Suprapubic skin (tissue), 4 donors: ENCODE data around the gene ASS1. TPM values are rescaled to one million over a fixed set of nuclear protein-coding genes. Genes with fewer than 3 reads are reported as not detected.

Experiments
- DNase-seq, 2 donors: peaks; one replicate each; pipeline ENCODE4 v3.0.0-alpha.2; 2019; ENCODE audit warnings: low spot score in 2 of 2
- H3K27ac ChIP-seq: fragments of 200-600 bp; sonication (generic); one replicate; pipeline ENCODE4 v1.5.1; 2019
- H3K27me3 ChIP-seq: fragments of 200-600 bp; sonication (generic); one replicate; pipeline ENCODE4 v1.5.1; 2019
- H3K36me3 ChIP-seq: fragments of 200-600 bp; sonication (generic); one replicate; pipeline ENCODE4 v1.5.1; 2019
- H3K4me1 ChIP-seq: fragments of 200-600 bp; sonication (generic); one replicate; pipeline ENCODE4 v1.5.1; 2019
- H3K4me3 ChIP-seq: fragments of 200-600 bp; sonication (generic); one replicate; pipeline ENCODE4 v1.5.1; 2019; ENCODE audit warnings: mild to moderate bottlenecking
- H3K9me3 ChIP-seq: fragments of 200-600 bp; sonication (generic); one replicate; pipeline ENCODE4 v1.5.1; 2019
- CTCF ChIP-seq, 2 donors: fragments of 200-600 bp in 1 of 2; fragments of 450-650 bp in 1 of 2; sonication (generic) in 1 of 2; IDR thresholded peaks; one replicate each; pipeline ENCODE4 v1.5.1; 2016 to 2019; ENCODE audit warnings: antibody characterized with exemption in 2 of 2, mild to moderate bottlenecking in 1 of 2, moderate library complexity in 1 of 2
- EP300 ChIP-seq: sonication (generic); formaldehyde crosslinking; IDR thresholded peaks from one replicate; pipeline ENCODE4 v1.6.1; 2017; ENCODE audit warnings: antibody characterized with exemption
- POLR2A ChIP-seq, 2 donors: fragments of 450-650 bp; IDR thresholded peaks; one replicate each; pipeline ENCODE4 v1.6.1; 2017; ENCODE audit warnings: antibody characterized with exemption in 2 of 2, mild to moderate bottlenecking in 2 of 2, moderate library complexity in 2 of 2
- POLR2AphosphoS5 ChIP-seq, 3 donors: sonication (generic); formaldehyde crosslinking; IDR thresholded peaks; one replicate each; pipeline ENCODE4 v1.6.1; 2017; ENCODE audit warnings: antibody characterized with exemption in 3 of 3
- WGBS: methylation state at CpG from one replicate; pipeline ENCODE4 v1.1.5; 2018; 5-methylcytosine and 5-hydroxymethylcytosine counted together
- total RNA-seq, 4 donors: library from RNA; depleted of rRNA; stranded (reverse); fragments of >200 nt; gene quantifications; one replicate each; pipeline ENCODE4 v1.1.0, GENCODE V29; 2016

The ASS1 gene
- total RNA-seq, 4 donors from 2014 or later = 107 to 225 (median 163) TPM

GRCh38 chr9:130419521-130420035 is 25.2 kb upstream of the ASS1 start:
- Histone ChIP-seq H3K4me3 (no peak overlapping the region), H3K36me3 (no peaks in the 10 kb centered on the region), H3K27me3 (peaks cover 15% of the 10 kb centered on the region), H3K9me3 (no peaks in the 10 kb centered on the region), H3K4me1 (no peaks in the 10 kb centered on the region), H3K27ac (no peak overlapping the region)
- WGBS = 88% methylated on average over 8 of the region's 8 CpGs
- TF ChIP-seq EP300 = no peak
- no peak for TF ChIP-seq POLR2A (IDR thresholded peaks at IDR 0.05)
- no peak for TF ChIP-seq POLR2AphosphoS5 (IDR thresholded peaks at IDR 0.05)
- TF ChIP-seq CTCF (IDR thresholded peaks at IDR 0.05) = no peak
- no peak for DNase-seq

- no peak for TF ChIP-seq POLR2AphosphoS5 (IDR thresholded peaks at IDR 0.05)
- no peak for TF ChIP-seq POLR2A (IDR thresholded peaks at IDR 0.05)
- no peak for TF ChIP-seq CTCF (IDR thresholded peaks at IDR 0.05)
- no peak for TF ChIP-seq EP300
- peaks cover 3% of the 10 kb centered on the region for H3K4me1 ChIP-seq
- WGBS = 73% methylated on average over 17 of the region's 17 CpGs
- no peak overlapping the region for H3K27ac ChIP-seq
- H3K4me3 ChIP-seq = no peak overlapping the region
- DNase-seq = no peak
- no peaks in the 10 kb centered on the region for H3K9me3 ChIP-seq
- H3K36me3 ChIP-seq = no peaks in the 10 kb centered on the region
- peaks cover 21% of the 10 kb centered on the region for H3K27me3 ChIP-seq
Measured at GRCh38 chr9:130421154-130421801, 23.5 kb upstream of the ASS1 start.

DNA sequence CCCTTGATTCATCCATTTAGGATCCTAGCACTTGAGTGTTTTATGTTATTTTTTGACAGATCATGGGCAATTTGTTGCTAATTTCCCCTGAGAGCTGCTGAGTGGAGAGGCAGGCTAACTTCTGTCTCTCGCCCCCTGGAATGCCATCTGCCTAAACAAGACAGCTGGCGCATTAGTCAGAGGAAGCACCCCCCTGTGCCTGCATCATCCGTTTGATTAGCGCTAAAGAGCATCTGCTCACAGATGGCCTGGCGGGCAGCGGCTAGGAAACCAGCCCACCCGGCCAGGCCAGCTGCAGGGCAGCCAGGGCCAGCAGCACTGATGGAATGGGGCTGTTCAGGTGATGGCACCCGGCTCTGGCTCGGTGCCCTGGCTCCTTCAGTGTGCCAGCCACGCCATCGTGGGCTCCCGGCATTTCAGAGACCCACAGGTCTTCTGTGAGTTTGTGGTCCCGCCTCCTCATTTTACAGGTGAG is 22.9 kb upstream of the ASS1 start:
- H3K9me3 ChIP-seq = no peaks in the 10 kb centered on the region
- H3K36me3 ChIP-seq = no peaks in the 10 kb centered on the region
- H3K27me3 ChIP-seq = peaks cover 21% of the 10 kb centered on the region
- peaks cover 8% of the 10 kb centered on the region for H3K4me1 ChIP-seq
- TF ChIP-seq EP300 (no peak), POLR2AphosphoS5 (IDR thresholded peaks at IDR 0.05) (no peak), CTCF (IDR thresholded peaks at IDR 0.05) (no peak), POLR2A (IDR thresholded peaks at IDR 0.05) (no peak)
- H3K27ac ChIP-seq = no peak overlapping the region
- 86% methylated on average over 3 of the region's 13 CpGs for WGBS
- DNase-seq = no peak
- H3K4me3 ChIP-seq = no peak overlapping the region

GRCh38 chr9:130422546-130422945 is 22.2 kb upstream of the ASS1 start:
- H3K4me3 ChIP-seq = no peak overlapping the region
- no peak for DNase-seq
- no peaks in the 10 kb centered on the region for H3K36me3 ChIP-seq
- TF ChIP-seq EP300 = no peak
- no peak for TF ChIP-seq POLR2A (IDR thresholded peaks at IDR 0.05)
- TF ChIP-seq CTCF (IDR thresholded peaks at IDR 0.05) = no peak
- no peak for TF ChIP-seq POLR2AphosphoS5 (IDR thresholded peaks at IDR 0.05)
- 88% methylated on average over 6 of the region's 10 CpGs for WGBS
- H3K9me3 ChIP-seq = no peaks in the 10 kb centered on the region
- H3K27me3 ChIP-seq = peaks cover 21% of the 10 kb centered on the region
- peaks cover 15% of the 10 kb centered on the region for H3K4me1 ChIP-seq
- H3K27ac ChIP-seq = no peak overlapping the region

DNA sequence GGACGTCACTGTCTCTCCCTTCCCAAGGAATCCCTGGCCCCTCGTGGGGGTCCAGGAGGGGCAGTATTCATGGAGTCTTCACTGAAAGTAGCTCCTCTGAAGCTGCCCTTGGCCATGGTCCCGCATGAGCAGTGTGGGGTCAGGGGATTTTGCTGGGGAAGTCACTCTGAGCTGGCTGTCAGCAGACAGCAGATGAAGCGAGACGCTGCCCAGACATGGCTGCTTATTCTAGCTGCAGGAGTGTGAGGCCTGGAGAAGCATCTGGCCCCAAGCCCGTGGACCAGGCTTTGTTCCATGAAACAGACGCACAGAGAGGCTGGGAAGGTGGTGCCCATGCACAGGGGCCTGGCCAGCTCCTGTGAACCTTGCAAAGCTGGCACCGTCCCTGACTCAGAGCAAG is 21.5 kb upstream of the ASS1 start:
- H3K27me3 ChIP-seq = peaks cover 21% of the 10 kb centered on the region
- H3K4me1 ChIP-seq = peaks cover 15% of the 10 kb centered on the region
- 58% methylated on average over 7 of the region's 8 CpGs for WGBS
- H3K9me3 ChIP-seq = no peaks in the 10 kb centered on the region
- no peak for DNase-seq
- no peaks in the 10 kb centered on the region for H3K36me3 ChIP-seq
- H3K4me3 ChIP-seq = no peak overlapping the region
- no peak for TF ChIP-seq EP300
- TF ChIP-seq POLR2A (IDR thresholded peaks at IDR 0.05) = no peak
- no peak for TF ChIP-seq POLR2AphosphoS5 (IDR thresholded peaks at IDR 0.05)
- no peak for TF ChIP-seq CTCF (IDR thresholded peaks at IDR 0.05)
- no peak overlapping the region for H3K27ac ChIP-seq
